ENCODE measurements around the gene TRAIP. TPM values are rescaled to one million over a fixed set of nuclear protein-coding genes. Genes with fewer than 3 reads are reported as not detected.

TRAIP gene
- total RNA-seq, 1 experiment from 2014 or later, result 9.3 TPM

- intact Hi-C loops (cut with micrococcal nuclease), result no loop called here
- Mint-ChIP-seq H3K4me3 (ENCODE audit: unreplicated experiment) (no peak overlapping the region), H3K9me3 (ENCODE audit: unreplicated experiment) (no peaks in the 10 kb centered on the region), H3K36me3 (ENCODE audit: insufficient read depth, unreplicated experiment) (no peaks in the 10 kb centered on the region), H3K27me3 (ENCODE audit: insufficient read depth, unreplicated experiment) (peaks cover 25% of the 10 kb centered on the region), H3K27ac (ENCODE audit: low read depth, unreplicated experiment) (no peak overlapping the region), H3K4me1 (ENCODE audit: insufficient read depth, unreplicated experiment) (no peaks in the 10 kb centered on the region)
- BruUV-seq (replicated peaks), result no TSS peak
- CTCF ChIA-PET, result interaction anchor here (0.6 kb wide), 1 partner anchor 189 kb away, joined by 3 read pairs; no protein-coding TSS in a partner anchor
- POLR2A ChIA-PET, result no interaction called here
- no peak for TF ChIP-seq CTCF (IDR thresholded peaks at IDR 0.05; ENCODE audit: unreplicated experiment)
- no peak for DNase-seq (ENCODE audit: unreplicated experiment)
These were observed 8.9 kb upstream of the TRAIP start for GRCh38 chr3:49865198-49865784.

GRCh38 chr3:49864505-49864904, 8.1 kb upstream of the TRAIP start:
- H3K27me3 Mint-ChIP-seq (ENCODE audit: insufficient read depth, unreplicated experiment), result peaks cover 25% of the 10 kb centered on the region
- intact Hi-C loops (cut with micrococcal nuclease), result no loop called here
- no peaks in the 10 kb centered on the region for H3K4me1 Mint-ChIP-seq (ENCODE audit: insufficient read depth, unreplicated experiment)
- CTCF ChIA-PET, result interaction anchor here (0.6 to 0.8 kb wide), 2 partner anchors 58 to 190 kb away, joined by 3 read pairs; no protein-coding TSS in a partner anchor
- no peaks in the 10 kb centered on the region for H3K9me3 Mint-ChIP-seq (ENCODE audit: unreplicated experiment)
- TF ChIP-seq CTCF (IDR thresholded peaks at IDR 0.05; ENCODE audit: unreplicated experiment), result no peak
- H3K27ac Mint-ChIP-seq (ENCODE audit: low read depth, unreplicated experiment), result no peak overlapping the region
- H3K36me3 Mint-ChIP-seq (ENCODE audit: insufficient read depth, unreplicated experiment), result no peaks in the 10 kb centered on the region
- no peak for DNase-seq (ENCODE audit: unreplicated experiment)
- no TSS peak for BruUV-seq (replicated peaks)
- H3K4me3 Mint-ChIP-seq (ENCODE audit: unreplicated experiment), result no peak overlapping the region
- POLR2A ChIA-PET, result no interaction called here

GRCh38 chr3:49859576-49860305, 3.4 kb upstream of the TRAIP start:
- no peak for TF ChIP-seq CTCF (IDR thresholded peaks at IDR 0.05; ENCODE audit: unreplicated experiment)
- Mint-ChIP-seq H3K36me3 (ENCODE audit: insufficient read depth, unreplicated experiment) (no peaks in the 10 kb centered on the region), H3K27ac (ENCODE audit: low read depth, unreplicated experiment) (no peak overlapping the region), H3K9me3 (ENCODE audit: unreplicated experiment) (no peaks in the 10 kb centered on the region), H3K27me3 (ENCODE audit: insufficient read depth, unreplicated experiment) (peaks cover 25% of the 10 kb centered on the region), H3K4me3 (ENCODE audit: unreplicated experiment) (no peak overlapping the region), H3K4me1 (ENCODE audit: insufficient read depth, unreplicated experiment) (peaks cover 8% of the 10 kb centered on the region)
- ChIA-PET POLR2A (interaction anchor here (0.5 to 0.6 kb wide), 2 partner anchors 136 to 1388 kb away, joined by 3 read pairs; partner anchors contain the start of gene GMPPB), CTCF (no interaction called here)
- DNase-seq (ENCODE audit: unreplicated experiment), result no peak
- intact Hi-C loops (cut with micrococcal nuclease), result no loop called here
- no TSS peak for BruUV-seq (replicated peaks)

- TF ChIP-seq CTCF (IDR thresholded peaks at IDR 0.05; ENCODE audit: unreplicated experiment), result no peak
- DNase-seq (ENCODE audit: unreplicated experiment), result no peak
- BruUV-seq (replicated peaks), result no TSS peak
- intact Hi-C loops (cut with micrococcal nuclease), result loop anchor here (2.0 kb wide), 1 partner anchor 45 kb away; no protein-coding TSS in a partner anchor
- Mint-ChIP-seq H3K4me3 (ENCODE audit: unreplicated experiment) (peak overlapping the region; percentile 86), H3K4me1 (ENCODE audit: insufficient read depth, unreplicated experiment) (peaks cover 8% of the 10 kb centered on the region), H3K27ac (ENCODE audit: low read depth, unreplicated experiment) (peak overlapping the region; percentile 74), H3K27me3 (ENCODE audit: insufficient read depth, unreplicated experiment) (no peaks in the 10 kb centered on the region), H3K9me3 (ENCODE audit: unreplicated experiment) (no peaks in the 10 kb centered on the region), H3K36me3 (ENCODE audit: insufficient read depth, unreplicated experiment) (no peaks in the 10 kb centered on the region)
- CTCF ChIA-PET, result interaction anchor here (0.6 to 2.9 kb wide), 6 partner anchors 16 to 691 kb away, joined by 3 to 8 read pairs (median 5); no protein-coding TSS in a partner anchor
- POLR2A ChIA-PET, result interaction anchor here (0.5 to 2.3 kb wide), 6 partner anchors 21 to 217 kb away, joined by 3 to 8 read pairs (median 5); partner anchors contain the start of gene IP6K1
These were observed 702 bp downstream of the TRAIP start for GRCh38 chr3:49855662-49856061.

Data from MCF 10A (cell line).